ENCODE results near the gene IGF1.

IGF1 gene

DNA sequence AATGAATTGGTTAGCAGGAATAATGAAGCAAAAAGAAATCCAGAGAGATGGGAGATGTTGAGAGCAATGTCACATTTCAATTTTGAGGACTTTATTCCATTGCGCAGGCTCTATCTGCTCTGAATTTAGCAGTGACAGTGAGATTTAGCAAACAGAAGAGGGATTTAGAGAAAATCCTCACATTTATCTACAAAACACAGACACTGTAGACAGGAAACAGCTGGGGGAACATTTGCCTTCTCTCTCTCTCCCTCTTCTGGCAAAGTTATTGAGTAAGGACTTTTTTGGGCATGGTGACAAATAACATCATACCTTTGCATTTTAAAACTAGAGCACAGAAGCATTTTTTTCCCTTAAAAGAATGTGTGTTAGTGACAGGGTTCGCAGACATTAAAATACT is at the start of gene IGF1:
TSS of gene IGF1 (minus strand) at position 158 of the 400 bp plus-strand sequence. CDS start 182 bp downstream, outside the sequence.
- DNase-seq = no peak

DNA sequence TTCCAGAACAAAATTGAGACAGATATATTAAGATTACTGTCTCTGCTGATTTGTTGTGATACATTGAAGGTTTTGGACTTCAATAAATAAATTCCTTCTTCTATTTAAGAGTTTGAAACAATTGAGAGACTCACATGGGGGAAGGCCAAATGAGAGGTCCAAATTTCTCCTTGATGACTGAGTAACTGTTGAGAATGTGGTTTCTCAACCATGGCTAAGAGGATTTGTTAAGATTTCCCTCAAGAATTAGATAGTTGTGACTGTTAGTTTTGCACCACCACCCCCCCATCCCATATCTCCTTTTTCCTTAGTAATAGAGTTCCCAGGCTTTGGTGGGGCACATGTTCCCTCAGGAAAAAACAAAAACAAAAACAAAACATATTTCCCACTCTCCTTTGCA is 47.7 kb upstream of the IGF1 start:
- no peak for DNase-seq

DNA sequence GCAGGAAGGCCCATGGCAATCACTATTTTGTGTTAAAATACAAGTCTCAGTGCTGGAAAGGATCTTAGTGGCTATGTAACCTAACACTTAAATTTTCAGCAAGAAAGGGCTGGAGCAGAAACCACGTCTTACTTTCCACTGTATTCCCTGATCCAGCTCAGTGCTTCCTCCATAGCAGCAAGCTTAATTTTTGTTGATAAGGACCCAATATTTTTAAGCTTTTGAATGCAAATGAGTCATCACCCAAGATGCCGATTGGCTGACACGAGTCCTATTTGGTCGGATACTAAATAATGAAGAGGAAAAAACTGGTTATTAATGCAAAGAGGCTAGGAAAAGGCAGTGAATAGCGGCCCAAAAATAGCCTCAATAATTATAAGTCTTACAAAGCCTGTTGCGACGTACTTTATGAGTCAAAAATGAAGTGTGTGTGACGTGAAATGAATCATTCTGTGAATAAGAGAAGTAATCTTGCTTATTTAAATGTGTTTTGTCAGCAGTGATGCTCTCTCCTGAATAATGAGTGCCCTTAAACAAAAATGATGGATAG is 46.9 kb upstream of the IGF1 start:
- DNase-seq = no peak

DNA sequence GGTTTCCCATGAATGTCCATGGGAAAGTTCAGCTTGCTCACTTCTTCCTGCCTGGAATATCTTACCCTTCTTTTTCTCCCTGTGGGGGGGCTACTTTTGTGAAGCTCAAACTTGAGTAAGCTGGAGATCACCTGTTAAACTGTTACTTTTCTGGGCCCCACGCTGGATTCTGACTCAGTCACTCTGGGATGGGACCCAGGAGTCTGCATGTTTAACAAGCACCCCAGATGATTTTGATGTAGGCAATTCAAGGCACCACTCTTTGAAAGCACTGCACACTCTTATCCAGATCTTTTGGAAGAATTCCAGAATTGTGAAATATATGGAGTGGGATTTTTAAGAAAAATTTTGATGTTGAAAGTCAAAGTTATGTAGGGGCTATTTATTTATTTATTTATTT is 46.3 kb upstream of the IGF1 start:
- DNase-seq = no peak

DNA sequence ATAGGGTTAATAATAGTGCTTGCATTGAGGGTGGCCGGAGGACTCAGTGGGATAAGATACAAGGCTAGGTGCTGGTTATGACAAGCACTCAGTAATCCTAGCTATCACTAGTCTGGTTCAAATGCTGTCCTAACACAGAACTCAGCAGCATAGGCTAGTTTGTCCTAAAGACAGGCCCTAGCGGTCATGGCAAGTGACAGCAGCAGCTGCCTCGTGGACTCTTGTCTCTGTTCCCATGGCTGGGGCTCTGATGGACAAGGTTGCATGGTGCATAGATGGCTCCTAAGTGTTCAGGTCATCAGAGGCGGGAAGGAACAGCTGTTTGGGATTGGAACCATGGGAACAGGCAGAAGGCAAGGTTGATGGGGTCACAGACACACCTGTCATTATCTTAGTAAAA is 42.4 kb upstream of the IGF1 start:
- DNase-seq = no peak

DNA sequence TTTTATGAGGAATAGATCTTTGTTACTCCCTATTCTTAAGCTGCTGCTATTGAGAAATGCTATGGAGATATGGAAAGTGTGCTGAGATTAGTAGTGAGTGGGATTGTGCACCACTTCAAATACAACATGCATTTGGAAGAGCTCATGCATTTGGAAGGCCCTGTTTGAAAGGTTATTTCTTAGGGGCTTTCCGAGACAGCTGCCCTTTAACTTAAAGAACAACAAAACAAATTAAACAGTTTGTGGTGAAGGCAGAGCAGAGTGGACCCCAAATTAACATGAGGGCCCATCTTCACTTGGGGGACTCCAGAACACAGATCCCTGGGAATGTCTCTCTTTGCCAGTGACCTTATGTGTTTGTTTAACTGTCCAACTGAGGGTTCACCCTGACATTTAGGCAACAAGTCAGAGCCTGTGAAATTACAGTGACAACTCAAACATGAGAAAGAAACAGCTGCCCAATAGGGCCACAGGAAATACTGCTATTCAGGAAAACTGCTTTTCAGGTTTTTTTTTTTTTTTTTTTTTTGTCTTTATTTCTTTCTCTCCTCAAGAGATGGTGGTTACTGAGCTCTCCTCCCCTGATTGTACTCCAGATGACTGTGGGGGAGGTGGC is 41.4 kb upstream of the IGF1 start:
- DNase-seq = no peak

DNA sequence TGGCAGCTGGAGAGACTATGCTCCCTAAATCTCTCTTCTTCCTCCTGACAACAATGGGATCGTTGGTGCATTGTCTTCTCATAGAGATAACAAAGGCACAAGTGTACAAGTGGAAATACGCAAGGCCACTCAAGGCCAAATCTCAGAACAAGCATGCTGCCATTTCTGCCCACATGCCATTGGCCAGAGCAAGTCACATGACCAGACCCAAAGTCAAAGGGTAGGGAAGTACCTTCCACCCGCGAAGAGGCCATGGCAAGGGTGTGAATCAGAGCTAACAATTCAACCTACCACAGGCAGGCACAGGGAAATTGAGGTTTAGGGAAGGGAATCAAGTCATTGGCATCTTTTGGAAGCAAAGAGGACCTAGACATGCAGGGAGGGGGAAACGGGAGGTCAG is 38.5 kb upstream of the IGF1 start:
- DNase-seq = no peak

DNA sequence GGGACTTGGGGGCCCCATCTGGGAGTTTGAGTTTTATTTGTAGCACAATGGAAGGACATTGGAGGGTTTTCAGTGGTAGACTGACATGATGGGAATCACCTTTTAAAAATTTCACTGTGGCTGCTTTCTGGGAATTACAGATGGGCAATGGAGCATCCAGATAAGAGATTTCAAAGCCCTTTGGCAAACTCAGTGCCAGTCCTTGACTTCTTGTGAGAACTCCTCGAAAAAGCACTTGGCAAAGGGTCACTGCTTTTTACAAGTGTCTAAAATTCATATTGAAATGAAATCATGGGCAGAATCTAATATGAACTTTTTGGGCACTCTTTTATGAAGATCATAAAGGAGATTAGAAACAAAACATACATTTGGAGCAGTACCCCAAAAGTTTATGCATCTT is 34.3 kb upstream of the IGF1 start:
- DNase-seq = no peak

DNA sequence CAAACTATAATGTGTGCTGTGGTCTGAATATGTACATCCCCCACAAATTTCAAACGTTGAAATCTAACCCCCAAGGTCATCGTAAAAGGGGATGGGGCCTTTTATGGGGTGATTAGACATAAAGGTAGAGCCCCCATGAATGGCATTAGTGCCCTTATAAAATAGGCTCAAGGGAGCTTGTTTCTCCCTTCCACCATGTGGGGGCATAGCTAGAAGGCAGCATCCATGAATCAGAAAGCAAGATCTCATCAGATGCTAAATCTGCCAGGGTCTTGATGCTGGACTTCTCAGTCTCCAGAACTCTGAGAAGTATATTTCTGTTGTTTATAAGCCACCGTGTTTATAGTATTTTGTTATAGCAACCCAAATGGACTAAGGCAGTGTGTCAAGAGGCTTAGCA is 33.4 kb upstream of the IGF1 start:
- no peak for DNase-seq

DNA sequence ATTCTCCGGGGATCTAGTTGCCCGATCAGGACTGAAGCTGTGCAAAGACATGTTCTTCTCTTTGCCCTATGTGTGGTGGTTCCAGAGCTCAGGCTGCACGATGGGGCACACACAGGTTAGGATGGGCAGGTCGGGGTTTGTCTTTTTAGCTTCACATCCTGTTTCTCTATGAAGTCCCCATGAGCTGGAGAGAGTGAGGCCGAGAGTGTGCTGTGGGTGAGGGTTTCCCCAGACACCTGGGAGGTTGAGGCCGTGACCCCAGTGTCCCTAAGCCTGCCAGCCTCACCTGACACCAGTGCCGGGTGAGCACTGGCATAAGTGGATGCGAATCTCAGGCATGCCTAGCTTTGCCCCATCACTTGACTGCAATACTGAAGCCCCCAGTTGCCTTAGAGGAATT is 32.9 kb upstream of the IGF1 start:
- no peak for DNase-seq

DNA sequence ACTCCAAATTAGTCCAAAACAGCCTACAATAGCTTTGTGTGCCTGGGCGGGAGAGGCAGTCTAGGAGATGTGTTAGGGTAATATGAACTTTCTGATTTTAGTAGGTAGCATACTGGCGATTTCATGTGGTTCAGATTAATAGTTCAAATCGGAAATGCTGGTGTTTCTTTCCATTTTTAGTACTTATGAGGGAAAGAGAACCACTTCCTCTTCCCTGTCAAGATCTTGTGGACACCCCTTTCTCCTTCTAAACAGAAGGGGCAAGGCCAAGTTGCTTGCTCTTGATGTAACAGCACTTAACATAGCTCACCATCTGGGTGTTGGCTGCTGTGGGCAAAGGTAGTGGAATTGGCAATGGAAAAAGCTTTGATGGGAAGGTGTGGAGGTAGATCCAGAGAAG is 32.2 kb upstream of the IGF1 start:
- DNase-seq = no peak

DNA sequence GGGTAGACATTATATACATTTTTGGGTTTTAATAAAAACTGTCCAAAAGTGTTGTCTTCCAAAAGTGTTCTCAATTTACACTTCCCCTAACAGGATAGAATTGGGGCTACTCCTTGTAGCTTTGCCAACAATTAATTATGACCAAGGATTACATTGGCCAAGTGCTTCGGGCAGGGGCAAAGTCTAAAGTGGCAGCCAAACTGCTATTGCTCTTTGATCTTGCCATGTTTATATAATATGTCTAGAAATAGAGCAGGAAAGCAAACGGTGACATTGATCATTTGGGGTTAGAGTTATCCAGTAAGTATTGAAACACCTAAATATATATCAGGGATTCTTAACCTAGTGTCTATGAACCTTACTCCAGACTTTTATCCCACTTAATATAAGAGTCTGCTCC is 31.2 kb upstream of the IGF1 start:
- DNase-seq = no peak

DNA sequence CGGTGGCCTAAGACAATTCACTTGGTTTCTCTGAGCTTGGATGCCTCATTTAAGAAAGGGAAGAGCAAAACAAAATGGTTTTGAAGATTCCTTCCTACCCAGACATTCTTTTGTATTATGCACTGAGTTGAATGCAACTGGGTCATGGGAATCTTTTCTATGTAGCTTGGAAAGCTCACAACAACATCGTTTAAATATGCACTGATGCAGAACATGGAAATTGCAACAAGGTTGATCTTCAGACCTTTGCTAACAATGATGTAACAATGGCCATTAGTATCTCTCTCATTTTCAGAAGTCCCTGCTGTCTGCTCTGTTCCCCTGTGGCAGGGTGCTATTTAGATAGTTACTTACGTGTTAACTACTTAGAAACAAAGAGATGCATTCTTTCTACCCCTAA is 30.1 kb upstream of the IGF1 start:
- no peak for DNase-seq

DNA sequence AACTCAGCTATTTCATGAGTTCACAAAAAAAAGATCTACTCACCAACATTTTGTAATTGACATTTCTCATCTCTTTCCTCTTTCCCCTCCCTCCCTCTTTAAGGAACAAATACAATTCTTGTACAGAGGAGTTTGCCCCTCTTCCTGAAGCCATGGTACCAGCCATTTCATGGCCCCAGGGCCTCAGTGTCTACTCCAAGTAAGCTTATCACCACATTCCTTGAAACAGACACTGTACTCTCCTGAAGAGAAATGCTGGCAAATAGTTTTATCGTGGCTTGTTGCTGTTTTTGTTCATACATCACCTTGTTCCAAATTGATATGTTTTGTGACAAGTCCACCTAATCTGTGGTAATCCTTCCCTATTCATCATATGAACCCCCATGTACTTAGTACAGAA is 29.7 kb upstream of the IGF1 start:
- DNase-seq = no peak

DNA sequence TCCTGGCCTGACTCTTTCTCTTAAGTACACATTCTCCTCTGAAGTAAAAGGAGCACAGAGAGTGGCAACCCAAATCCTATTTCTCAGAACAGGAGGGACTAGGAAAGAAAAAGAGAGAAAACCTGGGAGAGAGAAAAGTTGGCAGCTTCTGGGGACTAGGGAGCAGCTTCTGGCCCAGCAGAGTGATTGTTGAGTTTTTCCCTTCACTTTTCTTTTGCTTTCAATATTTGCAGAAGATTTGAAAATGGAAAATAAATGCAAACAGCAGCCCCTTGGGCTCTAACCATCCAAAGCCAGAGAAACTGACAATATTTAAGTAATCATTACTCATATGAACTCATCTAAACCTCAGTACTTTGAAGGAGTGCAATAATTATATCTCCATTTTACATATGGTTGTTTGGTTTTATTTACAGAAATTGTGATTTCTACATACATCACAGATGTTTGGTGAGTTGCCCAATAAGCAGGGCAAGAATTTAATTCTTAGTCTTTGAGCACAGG is 28.8 kb upstream of the IGF1 start:
- DNase-seq = no peak

DNA sequence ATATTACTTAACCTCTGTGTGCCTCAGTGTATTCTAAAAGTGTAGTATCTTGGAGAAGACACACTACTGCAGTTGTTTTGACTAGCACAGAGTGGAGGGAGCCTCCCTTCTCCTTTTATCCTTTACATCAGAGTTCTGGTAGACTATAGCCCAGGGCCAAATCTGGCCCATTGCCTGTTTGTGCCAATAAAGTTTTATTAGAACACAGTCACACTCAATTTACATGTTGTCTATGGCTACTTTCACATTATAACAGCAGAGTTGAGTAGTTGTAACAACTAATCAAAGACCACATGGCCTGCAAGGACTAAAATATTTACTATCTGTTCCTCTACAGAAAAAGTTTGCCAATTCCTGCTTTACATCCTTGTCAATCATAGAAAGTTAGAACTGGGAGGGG is 27.7 kb upstream of the IGF1 start:
- DNase-seq = no peak

DNA sequence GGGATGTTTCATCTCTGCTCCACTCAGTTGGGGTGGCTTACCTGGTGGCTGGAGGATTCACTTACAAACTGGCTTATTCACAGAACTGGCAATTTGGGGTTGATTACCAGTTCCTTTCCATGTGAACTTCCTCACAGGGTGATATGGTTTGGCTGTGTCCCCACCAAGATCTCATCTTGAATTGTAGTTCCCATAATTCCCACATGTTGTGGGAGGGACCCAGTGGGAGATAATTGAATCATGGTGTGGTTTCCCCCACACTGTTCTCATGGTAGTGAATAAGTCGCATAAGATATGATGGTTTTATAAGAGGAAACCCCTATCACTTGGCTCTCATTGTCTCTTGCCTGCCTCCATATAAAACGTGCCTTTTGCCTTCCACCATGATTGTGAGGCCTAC is 26.9 kb upstream of the IGF1 start:
- no peak for DNase-seq

DNA sequence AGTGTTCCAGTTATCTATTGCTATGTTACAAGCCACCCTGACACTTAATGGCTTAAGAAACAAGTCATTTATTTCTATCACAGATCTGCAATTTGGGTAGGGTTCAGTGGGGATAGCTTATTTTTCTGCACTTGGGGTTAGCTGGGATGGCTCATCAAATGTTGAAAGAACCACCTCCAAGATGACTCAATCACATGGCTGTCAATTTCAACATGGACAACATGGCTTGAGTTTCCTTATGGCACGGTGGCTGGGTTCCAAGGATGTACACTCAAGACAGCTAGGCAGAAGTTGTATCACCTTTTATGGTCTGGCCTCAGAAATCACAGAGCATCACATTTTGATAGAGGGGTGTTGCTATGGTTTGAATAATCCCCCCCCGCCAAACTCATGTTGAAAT is 24.5 kb upstream of the IGF1 start:
- DNase-seq = no peak

DNA sequence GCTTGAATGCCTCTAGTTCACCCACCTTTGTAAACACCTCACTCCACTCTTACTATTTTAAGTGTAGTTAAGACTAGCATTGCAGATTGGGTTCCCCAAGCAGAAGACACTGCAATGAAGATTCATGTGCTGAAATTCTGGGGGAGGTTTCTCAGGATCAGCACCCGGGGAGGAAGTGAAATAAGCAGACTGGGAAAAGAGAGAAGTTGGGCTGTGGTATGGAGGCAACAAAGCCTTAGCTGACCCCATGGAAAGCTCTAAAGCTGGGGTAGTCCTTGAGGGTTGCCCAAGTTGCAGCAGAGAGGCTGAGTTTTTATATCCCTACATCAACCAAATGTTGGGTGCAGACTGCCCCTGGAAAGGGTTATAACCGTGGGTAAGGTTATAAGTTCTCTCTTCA is 23.9 kb upstream of the IGF1 start:
- DNase-seq = no peak

DNA sequence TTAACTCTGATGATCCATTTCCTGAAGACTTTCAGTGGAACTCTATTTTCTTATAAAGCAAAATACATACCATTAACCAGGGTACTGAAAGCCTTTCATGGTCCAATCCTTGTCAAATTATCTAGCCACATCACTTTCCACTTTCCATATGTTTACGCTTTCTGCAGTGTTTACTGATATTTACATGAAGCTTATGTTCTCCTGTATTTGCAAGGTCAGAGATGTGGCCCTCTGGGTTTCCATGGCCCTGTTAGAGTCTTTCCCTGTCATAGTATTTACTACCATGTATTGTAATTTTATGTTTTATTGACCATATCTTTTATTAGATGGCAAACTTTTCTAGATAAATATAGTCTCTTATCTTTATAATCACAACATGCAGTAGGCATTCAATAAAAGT is 23.5 kb upstream of the IGF1 start:
- DNase-seq = no peak

DNA sequence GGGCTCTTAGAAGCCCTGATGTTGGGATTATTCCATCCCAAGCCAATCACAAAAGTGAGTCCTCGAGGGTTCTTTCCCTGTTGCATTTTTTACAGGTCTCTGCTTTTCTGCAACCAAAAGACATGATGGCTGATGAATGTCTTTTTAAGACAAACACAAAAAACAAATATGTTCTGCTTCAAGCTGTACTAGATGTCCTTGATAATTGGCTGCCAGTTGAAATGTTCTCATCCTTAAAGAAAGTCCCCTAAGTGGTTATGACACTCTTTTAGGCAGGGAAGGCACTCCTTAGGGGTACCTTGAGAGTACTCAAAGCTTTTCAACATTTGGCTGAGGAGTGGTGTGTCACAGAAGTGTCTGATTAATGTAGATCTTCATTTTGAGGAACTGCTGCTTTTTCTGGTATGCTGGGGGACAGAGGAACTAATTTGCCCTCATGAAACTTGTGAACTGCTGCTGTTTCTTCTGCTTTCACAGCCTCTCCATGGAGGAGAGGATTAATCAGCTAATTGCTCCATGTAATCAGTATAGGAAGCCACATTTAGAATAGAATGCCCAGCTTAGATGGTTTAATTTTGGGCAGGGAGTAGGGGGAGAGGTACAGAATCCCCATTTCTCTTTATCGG is 22.8 kb upstream of the IGF1 start:
- DNase-seq = no peak

DNA sequence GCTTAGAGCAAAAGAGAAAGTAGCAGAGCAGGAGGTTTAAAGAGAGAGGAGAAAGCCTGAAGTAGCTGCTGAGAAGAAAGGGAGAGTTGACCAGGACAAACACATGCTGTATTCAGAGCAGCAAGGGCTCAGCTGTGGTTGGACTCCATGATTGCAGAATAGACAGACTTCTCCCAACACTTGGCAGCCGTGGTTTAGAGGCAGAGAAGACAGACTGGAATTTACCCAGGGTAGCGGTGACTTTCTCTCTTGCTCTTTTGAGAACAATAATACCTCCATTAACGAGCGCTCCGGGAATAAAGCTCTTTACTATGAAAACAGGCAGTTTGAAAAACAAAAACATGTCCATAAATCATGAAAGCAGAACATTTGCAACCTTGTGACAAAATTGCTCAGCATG is 21.4 kb upstream of the IGF1 start:
- no peak for DNase-seq

DNA sequence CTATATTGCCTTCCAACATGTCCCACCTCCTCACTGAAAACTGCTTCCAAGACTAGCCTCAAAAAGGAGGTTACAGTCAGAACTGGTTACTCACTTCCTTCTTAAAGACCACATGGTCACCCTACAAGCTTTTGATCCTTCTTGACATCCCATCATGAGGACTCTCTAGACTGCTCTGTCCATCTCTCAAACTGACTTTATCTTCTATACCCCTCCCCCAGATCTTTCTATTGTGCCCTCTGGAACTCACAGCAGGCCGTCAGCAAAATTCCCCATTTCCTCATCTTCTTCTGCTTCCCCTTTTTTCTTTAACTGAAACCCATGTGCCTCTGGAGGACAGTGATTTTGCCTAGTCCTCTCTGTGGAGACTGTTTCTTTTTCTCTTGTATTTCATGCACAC is 18.1 kb upstream of the IGF1 start:
- DNase-seq = no peak

DNA sequence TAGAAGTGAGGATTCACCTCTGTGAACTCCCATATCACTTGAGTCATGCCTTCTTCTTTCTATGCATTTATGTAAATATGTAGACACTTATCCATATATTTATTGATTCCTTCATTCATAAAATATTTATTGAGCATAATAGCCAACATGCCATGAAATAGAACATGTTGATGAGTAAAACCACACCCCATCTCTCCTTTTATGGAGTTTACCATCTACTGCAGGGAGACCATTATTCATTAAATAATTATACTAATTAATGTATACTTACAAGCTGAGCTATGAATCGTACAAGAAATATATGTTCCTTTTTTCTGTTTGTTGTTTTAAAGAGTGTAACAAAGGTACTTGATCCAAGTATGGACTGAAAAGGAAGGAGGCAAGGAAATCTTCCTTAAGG is 17.4 kb upstream of the IGF1 start:
- no peak for DNase-seq

DNA sequence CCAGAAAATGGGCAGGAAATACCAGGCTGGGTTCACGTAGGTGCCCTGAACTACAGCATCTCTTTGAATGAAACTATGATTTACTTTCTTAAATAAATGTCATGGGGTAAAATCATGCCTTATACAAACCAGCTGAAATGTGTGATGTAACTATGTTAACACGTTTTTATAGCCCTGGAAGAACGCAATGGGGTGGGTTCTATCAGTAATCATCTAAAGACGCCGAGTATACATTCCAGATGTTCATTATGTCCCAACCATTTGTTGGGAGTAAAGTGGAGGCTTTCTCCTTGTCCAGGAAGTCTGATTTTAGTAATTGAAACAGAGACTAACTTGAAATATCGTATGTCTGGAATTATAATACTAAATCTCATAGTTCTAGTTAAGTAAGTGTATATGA is 16.2 kb upstream of the IGF1 start:
- DNase-seq = no peak

Measured in NCI-H1048 (cell line).